KBM-7 (cell line): ENCODE measurements around the gene HSPA12B.
"Not testable (repeated sequence)": the region's sequence is repeated elsewhere in the genome, so short reads cannot be mapped to it uniquely, and the experiment has no call there.

Experiments
- DNase-seq: peaks from one replicate; pipeline ENCODE4 v3.0.0-alpha.2; 2015
- in situ Hi-C: fragments of 300-500 bp; cut with MboI; formaldehyde crosslinking; loops from 2 replicates; pipeline ENCODE4 v1.14.3; 2020; ENCODE audit warnings: low sequenced_read_pairs, low pct_unique_long_range_greater_than_20kb, mixed read lengths

The HSPA12B gene

GRCh38 chr20:3782597-3782996, 50.1 kb downstream of the HSPA12B start:
- DNase-seq, result no peak
- in situ Hi-C loops, result no loop called here

- in situ Hi-C loops, result no loop called here
- no peak for DNase-seq
Observed at GRCh38 chr20:3783068-3783489, 50.6 kb downstream of the HSPA12B start.

GRCh38 chr20:3783511-3784195, 51.2 kb downstream of the HSPA12B start:
- in situ Hi-C loops, result no loop called here
- DNase-seq, result no peak

GRCh38 chr20:3784216-3784853, 51.9 kb downstream of the HSPA12B start:
- in situ Hi-C loops, result no loop called here
- DNase-seq, result no peak

- DNase-seq, result no peak
- in situ Hi-C loops, result no loop called here
Observed at GRCh38 chr20:3784863-3785239, 52.4 kb downstream of the HSPA12B start.

GRCh38 chr20:3785240-3786125, 53.0 kb downstream of the HSPA12B start:
- no peak for DNase-seq
- in situ Hi-C loops, result no loop called here

GRCh38 chr20:3786126-3786484, 53.6 kb downstream of the HSPA12B start:
- in situ Hi-C loops, result no loop called here
- DNase-seq, result no peak

GRCh38 chr20:3786665-3787323, 54.3 kb downstream of the HSPA12B start, which contains the start of gene CENPB:
TSS of gene CENPB (minus strand) at chr20:3786740. CDS start at chr20:3786483, 257 bp downstream.
- peak; percentile 83 for DNase-seq

GRCh38 chr20:3787324-3788014, 55.0 kb downstream of the HSPA12B start:
- no peak for DNase-seq
- in situ Hi-C loops, result no loop called here

More at GRCh38 chr20:3786665-3787323, 54.3 kb downstream of the HSPA12B start, which contains the start of gene CENPB:
- in situ Hi-C loops, result no loop called here

- no peak for DNase-seq
- in situ Hi-C loops, result no loop called here
Observed at GRCh38 chr20:3788685-3789155, 56.2 kb downstream of the HSPA12B start.

GRCh38 chr20:3789201-3789600, 56.7 kb downstream of the HSPA12B start:
- DNase-seq, in situ Hi-C loops: not testable (repeated sequence)

GRCh38 chr20:3794168-3794567, 61.7 kb downstream of the HSPA12B start:
- DNase-seq, in situ Hi-C loops: not testable (repeated sequence)

- in situ Hi-C loops, result no loop called here
- DNase-seq, result no peak
Observed at GRCh38 chr20:3794701-3795420, 62.4 kb downstream of the HSPA12B start.

GRCh38 chr20:3795511-3796468, 63.3 kb downstream of the HSPA12B start, which contains the start of gene CDC25B:
TSS of gene CDC25B (plus strand) at chr20:3796310. CDS start at chr20:3796532, 222 bp downstream.
- in situ Hi-C loops, result no loop called here
- peak; percentile 93 for DNase-seq

- no peak for DNase-seq
- in situ Hi-C loops, result no loop called here
Observed at GRCh38 chr20:3796477-3797225, 64.2 kb downstream of the HSPA12B start.

GRCh38 chr20:3797226-3797545, 64.7 kb downstream of the HSPA12B start:
- no peak for DNase-seq
- in situ Hi-C loops, result no loop called here
